Measurements from ENCODE around the gene SPOPL.

The SPOPL gene

GRCh38 chr2:138617026-138617425 lies 115.5 kb downstream of the SPOPL start:
- FAIRE-seq (no peak), DNase-seq (ENCODE audit: insufficient read length) (no peak)
- no peak for TF ChIP-seq TAF1 (IDR thresholded peaks at IDR 0.05; ENCODE audit: borderline replicate concordance, low read depth, low read length)
- no peak for TF ChIP-seq POLR2A (IDR thresholded peaks at IDR 0.05; ENCODE audit: low read depth, low read length)
- TF ChIP-seq POLR2AphosphoS5 (IDR thresholded peaks at IDR 0.05; ENCODE audit: low read depth, low read length) = no peak

GRCh38 chr2:138618971-138619370 lies 117.4 kb downstream of the SPOPL start:
- DNase-seq (ENCODE audit: insufficient read length) (no peak), FAIRE-seq (no peak)
- no peak for TF ChIP-seq POLR2AphosphoS5 (IDR thresholded peaks at IDR 0.05; ENCODE audit: low read depth, low read length)
- TF ChIP-seq POLR2A (IDR thresholded peaks at IDR 0.05; ENCODE audit: low read depth, low read length) = no peak
- no peak for TF ChIP-seq TAF1 (IDR thresholded peaks at IDR 0.05; ENCODE audit: borderline replicate concordance, low read depth, low read length)

- TF ChIP-seq TAF1 (IDR thresholded peaks at IDR 0.05; ENCODE audit: borderline replicate concordance, low read depth, low read length) = no peak
- no peak for DNase-seq (ENCODE audit: insufficient read length)
- no peak for FAIRE-seq
These were observed 118.9 kb downstream of the SPOPL start for GRCh38 chr2:138620431-138620830.

- FAIRE-seq (no peak), DNase-seq (ENCODE audit: insufficient read length) (no peak)
- TF ChIP-seq POLR2AphosphoS5 (IDR thresholded peaks at IDR 0.05; ENCODE audit: low read depth, low read length) (no peak), TAF1 (IDR thresholded peaks at IDR 0.05; ENCODE audit: borderline replicate concordance, low read depth, low read length) (no peak), POLR2A (IDR thresholded peaks at IDR 0.05; ENCODE audit: low read depth, low read length) (no peak)
These were observed 119.6 kb downstream of the SPOPL start for GRCh38 chr2:138621139-138621538.

- TF ChIP-seq POLR2A (IDR thresholded peaks at IDR 0.05; ENCODE audit: low read depth, low read length) = no peak
- no peak for TF ChIP-seq TAF1 (IDR thresholded peaks at IDR 0.05; ENCODE audit: borderline replicate concordance, low read depth, low read length)
- TF ChIP-seq POLR2AphosphoS5 (IDR thresholded peaks at IDR 0.05; ENCODE audit: low read depth, low read length) = no peak
- DNase-seq (ENCODE audit: insufficient read length) (no peak), FAIRE-seq (no peak)
These were observed 121.0 kb downstream of the SPOPL start for GRCh38 chr2:138622613-138623012.

Data from GM12892 (cell line).